Astrocyte of the spinal cord (primary cell): ENCODE measurements around the gene SLC2A10.
"Not testable (repeated sequence)": the region's sequence is repeated elsewhere in the genome, so short reads cannot be mapped to it uniquely, and the experiment has no call there.

Experiments
- DNase-seq: peaks from one replicate; pipeline ENCODE4 v3.0.0; 2011; ENCODE audit warnings: low read depth, low spot score
- H3K4me3 ChIP-seq: 2 replicates; pipeline ENCODE4 v1.5.1; 2011; ENCODE audit warnings: low read depth, mild to moderate bottlenecking, low read length, moderate library complexity
- CTCF ChIP-seq: IDR thresholded peaks from 2 replicates; pipeline ENCODE4 v1.5.1; 2012; ENCODE audit warnings: low read depth, mild to moderate bottlenecking, low read length, inconsistent platforms
- in situ Hi-C: cut with HindIII; loops from 2 replicates; pipeline ENCODE4 v1.10.0; 2017; ENCODE audit warnings: low sequenced_read_pairs

The SLC2A10 gene

GRCh38 chr20:46673394-46674252 is 35.8 kb upstream of the SLC2A10 start:
- TF ChIP-seq CTCF = no peak
- H3K4me3 ChIP-seq = no peak overlapping the region
- in situ Hi-C loops = no loop called here
- DNase-seq = no peak

DNA sequence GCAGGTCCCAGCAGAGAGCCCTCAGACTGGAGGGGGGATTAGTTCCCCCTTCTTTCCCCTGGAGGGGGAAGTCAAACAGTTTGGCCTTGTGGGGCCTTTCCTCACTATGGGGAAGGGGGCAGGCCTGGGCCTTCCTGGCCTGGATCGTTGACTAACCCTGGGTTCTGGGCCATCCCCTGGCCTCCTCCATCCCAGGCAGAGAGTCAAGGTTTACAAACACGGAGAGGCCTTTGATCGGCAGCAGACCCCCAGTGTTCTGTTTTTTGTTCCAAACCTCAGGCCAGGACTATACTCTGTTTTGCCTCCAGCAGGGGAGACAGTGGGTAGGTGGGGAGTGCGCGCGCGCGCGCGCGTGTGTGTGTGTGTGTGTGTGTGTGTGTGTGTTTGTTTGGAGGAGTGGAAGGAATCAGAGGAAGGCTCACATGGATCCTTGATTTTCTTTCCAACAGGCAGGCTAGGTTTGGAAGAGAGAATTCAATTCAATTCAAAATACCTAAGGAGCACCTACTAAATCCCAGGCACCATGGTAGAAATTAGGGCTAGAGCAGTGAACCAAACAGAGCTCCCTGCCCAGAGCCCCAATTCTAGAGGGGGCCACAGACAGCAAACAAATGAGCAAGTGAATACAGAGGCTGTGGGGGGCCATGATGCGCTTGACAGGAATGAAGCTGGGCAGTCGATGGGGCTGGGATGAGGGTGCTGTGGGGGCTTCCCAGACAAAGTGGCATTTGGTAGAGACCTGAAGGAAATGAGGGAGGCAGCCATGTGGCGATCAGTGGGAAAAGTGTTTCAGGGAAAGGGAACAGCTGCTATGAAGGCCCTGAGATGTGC is 35.0 kb upstream of the SLC2A10 start:
- in situ Hi-C loops = no loop called here
- TF ChIP-seq CTCF = no peak
- DNase-seq = peak; percentile 35

GRCh38 chr20:46676649-46677316 is 32.7 kb upstream of the SLC2A10 start:
- in situ Hi-C loops, H3K4me3 ChIP-seq, DNase-seq: not testable (repeated sequence)

More for the DNA sequence above, 35.0 kb upstream of the SLC2A10 start:
- H3K4me3 ChIP-seq = no peak overlapping the region

- H3K4me3 ChIP-seq = no peak overlapping the region
- in situ Hi-C loops = no loop called here
- DNase-seq = no peak
- no peak for TF ChIP-seq CTCF
Measured at GRCh38 chr20:46677608-46678007, 31.8 kb upstream of the SLC2A10 start.

DNA sequence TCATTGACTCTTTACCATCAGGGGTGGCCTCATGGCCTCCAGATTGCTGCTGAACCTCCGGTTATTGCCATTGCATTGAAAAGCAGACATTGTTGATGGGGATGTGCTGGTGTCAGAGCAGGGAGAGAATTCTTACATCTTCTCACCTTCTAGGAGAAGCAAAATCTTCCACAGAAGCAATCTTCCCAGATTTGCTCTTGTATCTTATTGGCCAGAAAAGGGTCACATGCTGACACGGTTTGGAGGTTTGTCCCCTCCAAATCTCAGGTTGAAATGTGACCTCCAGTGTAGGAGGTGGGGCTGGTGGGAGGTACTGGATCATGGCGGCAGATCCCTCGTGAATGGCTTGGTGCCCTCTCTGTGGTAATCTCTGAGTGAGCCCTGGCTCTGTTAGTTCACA is 30.9 kb upstream of the SLC2A10 start:
- no peak overlapping the region for H3K4me3 ChIP-seq
- in situ Hi-C loops = no loop called here
- no peak for DNase-seq
- TF ChIP-seq CTCF = no peak

DNA sequence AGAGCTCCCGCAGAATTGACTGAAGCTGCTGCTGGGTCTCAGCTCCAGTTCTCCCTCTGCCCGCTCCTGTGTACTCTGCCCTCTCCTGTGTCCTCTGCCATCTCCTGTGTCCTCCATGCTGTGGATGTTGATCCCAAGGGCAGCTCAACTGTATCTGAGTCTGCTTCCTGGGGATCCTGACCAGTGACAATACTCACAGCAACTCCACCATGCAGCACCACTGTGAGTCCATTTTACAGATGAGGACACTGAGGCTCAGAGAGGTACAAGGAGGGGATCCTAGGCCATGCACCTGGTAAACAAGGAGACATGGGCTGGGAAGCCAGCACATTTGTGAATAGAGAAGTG is 28.8 kb upstream of the SLC2A10 start:
- TF ChIP-seq CTCF = no peak
- DNase-seq = no peak
- in situ Hi-C loops = no loop called here
- no peak overlapping the region for H3K4me3 ChIP-seq
